HCT116 (cell line): ENCODE data around the gene AAMP.

Experiments
- CTCF ChIP-seq, 3 experiments: fragments of 200-600 bp in 1 of 3; sonication (generic) in 1 of 3; IDR thresholded peaks in 2 of 3; conservative IDR thresholded peaks in 1 of 3; 2 replicates each; pipeline ENCODE4 v1.5.1; 2012 to 2017; ENCODE audit warnings: low read depth in 2 of 3, low read length in 2 of 3, antibody characterized with exemption in 1 of 3, borderline replicate concordance in 1 of 3, control low read depth in 1 of 3, mild to moderate bottlenecking in 1 of 3, mixed read lengths in 1 of 3, mixed run types in 1 of 3, moderate library complexity in 1 of 3; ENCODE audit not compliant: insufficient read depth in 1 of 3
- EGR1 ChIP-seq: IDR thresholded peaks from 2 replicates; pipeline ENCODE4 v1.6.1; 2012; ENCODE audit warnings: low read depth
- EZH2phosphoT487 ChIP-seq: fragments of 200-600 bp; IDR thresholded peaks from 2 replicates; pipeline ENCODE4 v1.6.1; 2018; ENCODE audit warnings: antibody characterized with exemption, borderline replicate concordance
- POLR2A ChIP-seq: IDR thresholded peaks from 2 replicates; pipeline ENCODE4 v1.7.0; 2011; ENCODE audit warnings: borderline replicate concordance; ENCODE audit not compliant: insufficient read depth, insufficient read length; ENCODE audit errors: extremely low read depth
- POLR2AphosphoS5 ChIP-seq: IDR thresholded peaks from 2 replicates; pipeline ENCODE4 v1.6.1; 2011; ENCODE audit warnings: mild to moderate bottlenecking, low read depth, low read length, moderate library complexity
- ZNF274 ChIP-seq: fragments of 200-500 bp; sonication (Bioruptor generic); IDR thresholded peaks from 2 replicates; pipeline ENCODE4 v1.6.1; 2014; ENCODE audit warnings: mild to moderate bottlenecking, low read depth, low read length, inconsistent platforms

DNA sequence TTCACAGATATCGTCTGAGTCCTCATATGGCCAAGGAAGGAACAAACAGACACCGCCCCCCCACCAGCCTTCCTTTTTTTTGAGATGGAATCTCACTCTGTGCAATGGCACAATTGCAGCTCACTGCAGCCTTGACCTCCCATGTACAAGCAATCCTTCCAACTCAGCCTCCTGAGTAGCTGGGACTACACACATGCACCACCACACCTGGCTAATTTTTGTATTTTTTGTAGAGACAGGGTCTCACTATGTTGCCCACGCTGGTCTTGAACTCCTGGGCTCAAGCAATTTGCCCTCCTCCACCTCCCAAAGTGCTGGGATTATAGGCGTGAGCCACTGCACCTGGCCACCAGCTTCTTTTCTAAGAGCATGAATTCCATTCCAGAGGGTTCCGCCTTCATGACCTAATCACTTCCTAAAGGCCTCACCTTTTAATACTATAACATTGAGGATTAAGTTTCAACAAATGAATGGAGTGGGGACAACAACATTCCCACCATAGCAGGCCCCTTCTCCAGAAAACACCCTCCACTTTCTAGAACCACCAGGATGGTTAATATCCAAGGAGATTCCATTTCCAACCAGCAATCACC, 24.6 kb upstream of the AAMP start:
- TF ChIP-seq EGR1 (no peak), CTCF (IDR thresholded peaks at IDR 0.05 in 2 of 3, conservative IDR thresholded peaks at IDR 0.05 in 1 of 3; ENCODE audit: borderline replicate concordance in 1 of 3, insufficient read depth in 1 of 3, low read depth in 2 of 3, low read length in 2 of 3) (no peak), ZNF274 (no peak), EZH2phosphoT487 (no peak), POLR2A (no peak), POLR2AphosphoS5 (no peak)
